IMR-90 (cell line): ENCODE results near the gene PACC1. TPM values are rescaled to one million over a fixed set of nuclear protein-coding genes. Genes with fewer than 3 reads are reported as not detected.

Experiments
- ATAC-seq: fragments of 200-7000 bp; cut with Tn5 transposase; 2 replicates; pipeline ENCODE4 v1.9.1; 2020; ENCODE audit warnings: low read depth, mild to moderate bottlenecking, moderate library complexity
- BruUV-seq: library from RNA; stranded (reverse); fragments of 400-500 nt; replicated peaks from 2 replicates; lab custom pipeline; 2021; lab: Mats Ljungman, UMichigan
- CTCF ChIA-PET: fragments of 300-600 bp; formaldehyde crosslinking; extraction: SDS; loops from one replicate; lab custom pipeline; 2021; ENCODE audit warnings: antibody characterized with exemption; lab: Yijun Ruan, JAX
- POLR2A ChIA-PET: fragments of 300-600 bp; sonication (Branson Sonifier 250); formaldehyde crosslinking; loops from one replicate; lab custom pipeline; 2022; ENCODE audit warnings: antibody characterized with exemption; ENCODE audit not compliant: unreplicated experiment; lab: Charles Lee
- DNase-seq: peaks from one replicate; pipeline ENCODE4 v3.0.0; 2013
- H2AFZ ChIP-seq: replicated peaks from 2 replicates; pipeline ENCODE3; 2013; ENCODE audit warnings: low read length, mild to moderate bottlenecking; ENCODE audit not compliant: poor library complexity
- H2AK5ac ChIP-seq: 2 replicates; pipeline ENCODE4 v1.6.1; 2013; ENCODE audit warnings: low read depth, low read length, inconsistent platforms
- H2AK9ac ChIP-seq: replicated peaks from 2 replicates; pipeline ENCODE3; 2013; ENCODE audit warnings: mild to moderate bottlenecking, low read depth, low read length, moderate library complexity; ENCODE audit not compliant: poor library complexity
- H2BK120ac ChIP-seq: 2 replicates; pipeline ENCODE4 v1.6.1; 2013; ENCODE audit warnings: low read depth, low read length, inconsistent platforms
- H2BK15ac ChIP-seq: 3 replicates; pipeline ENCODE4 v1.6.1; 2013; ENCODE audit warnings: low read depth, low read length, inconsistent platforms
- H2BK20ac ChIP-seq: 2 replicates; pipeline ENCODE4 v1.6.1; 2013; ENCODE audit warnings: low read depth, mild to moderate bottlenecking, inconsistent platforms, low read length, moderate library complexity
- H2BK5ac ChIP-seq: 2 replicates; pipeline ENCODE4 v1.6.1; 2013; ENCODE audit warnings: mild to moderate bottlenecking, low read depth, low read length, inconsistent platforms; ENCODE audit not compliant: poor library complexity, severe bottlenecking
- H3K14ac ChIP-seq: replicated peaks from 2 replicates; pipeline ENCODE4 v1.6.1; 2013; ENCODE audit warnings: low read depth, low read length, inconsistent platforms
- H3K18ac ChIP-seq: 2 replicates; pipeline ENCODE4 v1.6.1; 2013; ENCODE audit warnings: low read depth, low read length, control low read depth
- H3K23ac ChIP-seq: 2 replicates; pipeline ENCODE4 v1.6.1; 2013; ENCODE audit warnings: low read depth, low read length, inconsistent platforms
- H3K27ac ChIP-seq: 2 replicates; pipeline ENCODE4 v1.5.1; 2013; ENCODE audit warnings: mild to moderate bottlenecking, control low read depth, low read length; ENCODE audit not compliant: insufficient read depth
- H3K27me3 ChIP-seq: 2 replicates; pipeline ENCODE4 v1.6.1; 2013; ENCODE audit warnings: low read length; ENCODE audit not compliant: control insufficient read depth, insufficient read depth
- H3K36me3 ChIP-seq: 2 replicates; pipeline ENCODE4 v1.6.1; 2013; ENCODE audit warnings: low read length, mixed read lengths; ENCODE audit not compliant: control insufficient read depth, insufficient read depth
- H3K4ac ChIP-seq: 2 replicates; pipeline ENCODE4 v1.6.1; 2013; ENCODE audit warnings: low read depth, low read length, inconsistent platforms
- H3K4me1 ChIP-seq: 2 replicates; pipeline ENCODE4 v1.6.1; 2013; ENCODE audit warnings: low read length, mixed read lengths; ENCODE audit not compliant: control insufficient read depth, insufficient read depth
- H3K4me2 ChIP-seq: 2 replicates; pipeline ENCODE4 v1.6.1; 2013; ENCODE audit warnings: low read depth, mild to moderate bottlenecking, control low read depth, low read length, moderate library complexity
- H3K4me3 ChIP-seq: 2 replicates; pipeline ENCODE4 v1.5.1; 2013; ENCODE audit warnings: low read depth, mild to moderate bottlenecking, control low read depth, low read length, moderate library complexity; ENCODE audit not compliant: insufficient read depth
- H3K56ac ChIP-seq: 2 replicates; pipeline ENCODE4 v1.6.1; 2013; ENCODE audit warnings: low read length, inconsistent platforms; ENCODE audit not compliant: insufficient read depth; ENCODE audit errors: extremely low read depth
- H3K79me1 ChIP-seq, 2 experiments: 2 replicates each; pipeline ENCODE4 v1.6.1; 2013; ENCODE audit warnings: low read length in 2 of 2, inconsistent platforms in 1 of 2, low read depth in 1 of 2
- H3K9ac ChIP-seq: 2 replicates; pipeline ENCODE4 v1.6.1; 2013; ENCODE audit warnings: low read depth, low read length, control low read depth
- H3K9me1 ChIP-seq: 2 replicates; pipeline ENCODE4 v1.6.1; 2013; ENCODE audit warnings: low read length, inconsistent platforms; ENCODE audit not compliant: insufficient read depth
- H3K9me3 ChIP-seq: 2 replicates; pipeline ENCODE4 v1.6.1; 2013; ENCODE audit warnings: low read length; ENCODE audit not compliant: control insufficient read depth, insufficient read depth
- H4K20me1 ChIP-seq: 2 replicates; pipeline ENCODE4 v1.6.1; 2013; ENCODE audit warnings: low read length, inconsistent platforms; ENCODE audit not compliant: insufficient read depth
- H4K5ac ChIP-seq: 2 replicates; pipeline ENCODE4 v1.6.1; 2013; ENCODE audit warnings: mild to moderate bottlenecking, low read depth, low read length, control low read depth
- H4K8ac ChIP-seq, 2 experiments: 2 replicates each; pipeline ENCODE4 v1.6.1; 2013; ENCODE audit warnings: low read depth in 2 of 2, low read length in 2 of 2, control low read depth in 1 of 2, inconsistent platforms in 1 of 2
- H4K91ac ChIP-seq: 2 replicates; pipeline ENCODE4 v1.6.1; 2013; ENCODE audit warnings: low read depth, low read length, inconsistent platforms; ENCODE audit not compliant: insufficient read depth
- BHLHE40 ChIP-seq: fragments of 150-350 bp; IDR thresholded peaks from 2 replicates; pipeline ENCODE4 v1.6.1; 2016; ENCODE audit warnings: mild to moderate bottlenecking, low read depth, low read length
- CEBPB ChIP-seq: IDR thresholded peaks from 2 replicates; pipeline ENCODE4 v1.6.1; 2012; ENCODE audit warnings: low read depth, low read length, improper control_type of control experiment
- CHD1 ChIP-seq: IDR thresholded peaks from 2 replicates; pipeline ENCODE4 v1.6.1; 2012; ENCODE audit warnings: low read depth, low read length, improper control_type of control experiment
- FOS ChIP-seq: fragments of 150-350 bp; IDR thresholded peaks from 2 replicates; pipeline ENCODE4 v1.6.1; 2016; ENCODE audit warnings: low read depth, low read length
- MAFK ChIP-seq: IDR thresholded peaks from 2 replicates; pipeline ENCODE4 v1.6.1; 2012; ENCODE audit warnings: low read depth, low read length, improper control_type of control experiment
- MAZ ChIP-seq: IDR thresholded peaks from 2 replicates; pipeline ENCODE4 v1.6.1; 2012; ENCODE audit warnings: low read depth, mild to moderate bottlenecking, low read length, improper control_type of control experiment, moderate library complexity, borderline replicate concordance
- MXI1 ChIP-seq: IDR thresholded peaks from 2 replicates; pipeline ENCODE4 v1.6.1; 2012; ENCODE audit warnings: low read depth, mild to moderate bottlenecking, low read length, moderate library complexity, borderline replicate concordance
- NFE2L2 ChIP-seq: fragments of 150-350 bp; IDR thresholded peaks from 2 replicates; pipeline ENCODE4 v1.6.1; 2016; ENCODE audit warnings: low read depth, mild to moderate bottlenecking, low read length
- POLR2A ChIP-seq: IDR thresholded peaks from 2 replicates; pipeline ENCODE4 v1.6.1; 2012; ENCODE audit warnings: mild to moderate bottlenecking, low read depth, low read length
- RAD21 ChIP-seq: IDR thresholded peaks from 2 replicates; pipeline ENCODE4 v1.6.1; 2012; ENCODE audit warnings: low read length, improper control_type of control experiment
- RCOR1 ChIP-seq: IDR thresholded peaks from 2 replicates; pipeline ENCODE4 v1.6.1; 2012; ENCODE audit warnings: mild to moderate bottlenecking, low read length, improper control_type of control experiment; ENCODE audit not compliant: insufficient replicate concordance
- RFX5 ChIP-seq: IDR thresholded peaks from 2 replicates; pipeline ENCODE4 v1.8.0; 2012; ENCODE audit warnings: low read depth, mild to moderate bottlenecking, low read length, moderate library complexity
- SMC3 ChIP-seq: fragments of 150-350 bp; IDR thresholded peaks from 2 replicates; pipeline ENCODE4 v1.6.1; 2016; ENCODE audit warnings: low read depth, mild to moderate bottlenecking, antibody characterized with exemption, low read length, moderate library complexity
- WGBS, 2 experiments: methylation state at CpG; one replicate each; pipeline versions ENCODE4 v1.1.5 to v1.1.7; 2013; ENCODE audit warnings: missing lambda C conversion rate in 2 of 2; ENCODE audit not compliant: insufficient read length in 1 of 2; ENCODE audit errors: extremely low coverage in 2 of 2; 5-methylcytosine and 5-hydroxymethylcytosine counted together
- dilution Hi-C: fragments of 300-500 bp; cut with HindIII; formaldehyde crosslinking; loops from one replicate; pipeline ENCODE4 v1.14.3; 2018; ENCODE audit warnings: low sequenced_read_pairs; ENCODE audit not compliant: unreplicated experiment
- in situ Hi-C: fragments of 300-500 bp; cut with MboI; formaldehyde crosslinking; loops from 3 replicates; pipeline ENCODE4 v1.14.3; 2019; ENCODE audit warnings: low sequenced_read_pairs, inconsistent platforms, mixed read lengths
- intact Hi-C: fragments of 100-400 bp; cut with micrococcal nuclease; formaldehyde crosslinking; loops from 2 replicates; pipeline ENCODE4 v1.10.0; 2022
- polyA plus RNA-seq, 3 experiments: library from polyadenylated mRNA; depleted of rRNA; stranded (reverse); fragments of >200 nt; gene quantifications; 2 replicates each; pipeline ENCODE4 v1.2.3, GENCODE V29; 2012; ENCODE audit warnings: low replicate concordance in 1 of 3
- total RNA-seq: library from RNA; depleted of rRNA; stranded (reverse); fragments of >200 nt; gene quantifications from 2 replicates; pipeline ENCODE4 v1.2.3, GENCODE V29; 2012
- TF ChIP-seq, protein P1 (sequence below): fragments of 150-350 bp; IDR thresholded peaks from 2 replicates; pipeline ENCODE4 v1.6.1; 2017; ENCODE audit warnings: mild to moderate bottlenecking, antibody characterized with exemption, low read length, low read depth
- TF ChIP-seq, protein P2 (sequence below): conservative IDR thresholded peaks from 2 replicates; pipeline ENCODE4 v1.5.1; 2012; ENCODE audit warnings: mild to moderate bottlenecking, low read depth, low read length, improper control_type of control experiment

The PACC1 gene
- total and polyA plus RNA-seq, 2 of the 4 experiments (the other 2 are of a cell fraction): 8.6 to 13.4 TPM

DNA sequence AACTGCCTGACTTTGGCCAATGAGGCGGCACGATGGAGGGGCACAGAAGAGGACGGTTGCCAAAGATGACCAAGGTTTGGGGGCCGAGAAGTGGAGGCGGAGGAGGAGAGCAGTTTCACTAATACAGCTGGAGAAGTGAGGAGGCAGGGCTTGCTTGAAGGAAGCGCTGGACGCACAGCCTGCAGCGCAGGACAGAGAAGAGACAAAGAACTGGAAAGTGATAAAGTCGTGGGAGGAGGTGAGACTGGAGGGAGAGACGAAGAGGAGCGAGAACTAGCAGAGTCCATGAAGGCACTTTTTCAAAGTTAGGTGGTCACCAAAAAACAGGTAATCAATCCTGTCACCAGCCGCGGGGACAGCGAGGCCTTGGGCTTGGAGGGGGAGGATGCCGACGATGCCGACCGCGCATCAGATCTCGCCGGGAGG is 771 bp downstream of the PACC1 start (continued):
- TF ChIP-seq, protein P1, sequence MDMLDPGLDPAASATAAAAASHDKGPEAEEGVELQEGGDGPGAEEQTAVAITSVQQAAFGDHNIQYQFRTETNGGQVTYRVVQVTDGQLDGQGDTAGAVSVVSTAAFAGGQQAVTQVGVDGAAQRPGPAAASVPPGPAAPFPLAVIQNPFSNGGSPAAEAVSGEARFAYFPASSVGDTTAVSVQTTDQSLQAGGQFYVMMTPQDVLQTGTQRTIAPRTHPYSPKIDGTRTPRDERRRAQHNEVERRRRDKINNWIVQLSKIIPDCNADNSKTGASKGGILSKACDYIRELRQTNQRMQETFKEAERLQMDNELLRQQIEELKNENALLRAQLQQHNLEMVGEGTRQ: no peak
- TF ChIP-seq BHLHE40 (no peak), POLR2A (no peak), RCOR1 (no peak), CHD1 (no peak), MAZ (no peak), FOS (no peak)

DNA sequence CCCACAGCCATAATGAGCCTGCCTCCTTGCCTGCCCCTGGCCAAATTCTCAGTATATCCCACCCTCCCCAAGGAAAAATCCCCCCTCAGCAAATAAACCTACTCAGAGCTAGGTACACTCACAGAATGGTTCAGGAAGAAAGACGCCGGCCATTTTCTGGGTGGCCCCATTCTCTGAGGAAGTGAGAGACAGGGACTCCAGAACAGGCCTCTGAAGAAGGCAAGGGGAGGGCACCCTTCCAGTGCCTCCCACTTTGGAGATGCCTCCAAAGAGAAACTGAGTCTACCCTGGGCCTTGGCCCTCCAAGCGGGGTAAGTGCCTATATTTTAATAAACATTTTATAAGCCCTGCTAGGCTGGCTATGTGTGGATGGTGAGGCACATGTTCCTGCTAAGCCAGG is 2.3 kb downstream of the PACC1 start:
- H3K14ac ChIP-seq: no peak overlapping the region
- dilution Hi-C loops (no loop called here), intact Hi-C loops (no loop called here), in situ Hi-C loops (no loop called here)
- no peak overlapping the region for H3K56ac ChIP-seq
- ChIA-PET POLR2A (no interaction called here), CTCF (interaction anchor here (0.6 kb wide), 1 partner anchor 14 kb away, joined by 3 read pairs; no protein-coding TSS in a partner anchor)
- no peak overlapping the region for H3K27ac ChIP-seq
- H4K20me1 ChIP-seq: no peaks in the 10 kb centered on the region
- H2BK15ac ChIP-seq: no peak overlapping the region
- H3K23ac ChIP-seq: no peak overlapping the region
- no peak overlapping the region for H2AFZ ChIP-seq
- no peak overlapping the region for H4K5ac ChIP-seq
- no peak overlapping the region for H3K4ac ChIP-seq
- H3K36me3 ChIP-seq: peaks cover 18% of the 10 kb centered on the region
- no peak overlapping the region for H3K4me2 ChIP-seq
- no peak overlapping the region for H3K9ac ChIP-seq
- H2BK5ac ChIP-seq: no peak overlapping the region
- peaks cover 8 to 24% of the 10 kb centered on the region in 2 experiments for H3K79me1 ChIP-seq
- WGBS, 2 experiments: no CpG with 5 or more reads among the region's 3 CpGs
- H3K4me3 ChIP-seq: no peak overlapping the region
- H3K18ac ChIP-seq: no peak overlapping the region
- no peaks in the 10 kb centered on the region for H3K27me3 ChIP-seq
- no peak overlapping the region for H2AK5ac ChIP-seq
- no TSS peak for BruUV-seq
- peaks cover 8% of the 10 kb centered on the region; the same call in 1 of the 2 replicates for H3K9me1 ChIP-seq
- H4K91ac ChIP-seq: no peak overlapping the region
- no peak for ATAC-seq
- no peaks in the 10 kb centered on the region for H3K9me3 ChIP-seq
- H3K4me1 ChIP-seq: peaks cover 3% of the 10 kb centered on the region; the same call in 1 of the 2 replicates
- no peak overlapping the region for H2BK120ac ChIP-seq
- H2AK9ac ChIP-seq: no peak overlapping the region
- no peak overlapping the region for H2BK20ac ChIP-seq
- no peak for DNase-seq
- no peak overlapping the region for H4K8ac ChIP-seq
- TF ChIP-seq NFE2L2: no peak
- TF ChIP-seq CEBPB: no peak
- no peak for TF ChIP-seq MXI1
- TF ChIP-seq MAFK: no peak
- TF ChIP-seq, protein P2, sequence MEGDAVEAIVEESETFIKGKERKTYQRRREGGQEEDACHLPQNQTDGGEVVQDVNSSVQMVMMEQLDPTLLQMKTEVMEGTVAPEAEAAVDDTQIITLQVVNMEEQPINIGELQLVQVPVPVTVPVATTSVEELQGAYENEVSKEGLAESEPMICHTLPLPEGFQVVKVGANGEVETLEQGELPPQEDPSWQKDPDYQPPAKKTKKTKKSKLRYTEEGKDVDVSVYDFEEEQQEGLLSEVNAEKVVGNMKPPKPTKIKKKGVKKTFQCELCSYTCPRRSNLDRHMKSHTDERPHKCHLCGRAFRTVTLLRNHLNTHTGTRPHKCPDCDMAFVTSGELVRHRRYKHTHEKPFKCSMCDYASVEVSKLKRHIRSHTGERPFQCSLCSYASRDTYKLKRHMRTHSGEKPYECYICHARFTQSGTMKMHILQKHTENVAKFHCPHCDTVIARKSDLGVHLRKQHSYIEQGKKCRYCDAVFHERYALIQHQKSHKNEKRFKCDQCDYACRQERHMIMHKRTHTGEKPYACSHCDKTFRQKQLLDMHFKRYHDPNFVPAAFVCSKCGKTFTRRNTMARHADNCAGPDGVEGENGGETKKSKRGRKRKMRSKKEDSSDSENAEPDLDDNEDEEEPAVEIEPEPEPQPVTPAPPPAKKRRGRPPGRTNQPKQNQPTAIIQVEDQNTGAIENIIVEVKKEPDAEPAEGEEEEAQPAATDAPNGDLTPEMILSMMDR: no peak
- TF ChIP-seq RAD21: no peak
- no peak for TF ChIP-seq CHD1
- TF ChIP-seq RCOR1: no peak
- no peak for TF ChIP-seq SMC3
- TF ChIP-seq RFX5: no peak
- no peak for TF ChIP-seq POLR2A
- no peak for TF ChIP-seq MAZ
- TF ChIP-seq, protein P1: no peak
